ENCODE data around the gene TMEM50A.
A peak's percentile ranks its signal among the peaks of the same experiment; 100 is the strongest.
"Not testable (repeated sequence)": the region's sequence is repeated elsewhere in the genome, so short reads cannot be mapped to it uniquely, and the experiment has no call there.

Gene TMEM50A

GRCh38 chr1:25338188-25338981 lies at the start of gene TMEM50A:
Gene TMEM50A (plus strand): TSS chr1:25338334. CDS start chr1:25340487, 2,153 bp downstream.
- DNase-seq (ENCODE audit: extremely low read depth in 1 of 2, low read depth in 1 of 2) = peak; percentile 69 to 84

GRCh38 chr1:25288573-25289101 lies 49.5 kb upstream of the TMEM50A start:
- not testable (repeated sequence) for DNase-seq (ENCODE audit: extremely low read depth in 1 of 2, low read depth in 1 of 2)

- DNase-seq (ENCODE audit: extremely low read depth in 1 of 2, low read depth in 1 of 2) = not testable (repeated sequence)
Measured at GRCh38 chr1:25290043-25290442, 48.1 kb upstream of the TMEM50A start.

- DNase-seq (ENCODE audit: extremely low read depth in 1 of 2, low read depth in 1 of 2) = not testable (repeated sequence)
Measured at GRCh38 chr1:25293426-25293825, 44.7 kb upstream of the TMEM50A start.

- DNase-seq (ENCODE audit: extremely low read depth in 1 of 2, low read depth in 1 of 2) = not testable (repeated sequence)
Measured at GRCh38 chr1:25294889-25295826, 43.0 kb upstream of the TMEM50A start.

GRCh38 chr1:25296501-25296900 lies 41.6 kb upstream of the TMEM50A start:
- DNase-seq (ENCODE audit: extremely low read depth in 1 of 2, low read depth in 1 of 2) = not testable (repeated sequence)

- not testable (repeated sequence) for DNase-seq (ENCODE audit: extremely low read depth in 1 of 2, low read depth in 1 of 2)
Measured at GRCh38 chr1:25300729-25301128, 37.4 kb upstream of the TMEM50A start.

- DNase-seq (ENCODE audit: extremely low read depth in 1 of 2, low read depth in 1 of 2) = not testable (repeated sequence)
Measured at GRCh38 chr1:25302330-25302729, 35.8 kb upstream of the TMEM50A start.

- DNase-seq (ENCODE audit: extremely low read depth in 1 of 2, low read depth in 1 of 2) = not testable (repeated sequence)
Measured at GRCh38 chr1:25304936-25305335, 33.2 kb upstream of the TMEM50A start.

GRCh38 chr1:25308168-25308567 lies 30.0 kb upstream of the TMEM50A start:
- DNase-seq (ENCODE audit: extremely low read depth in 1 of 2, low read depth in 1 of 2) = not testable (repeated sequence)

- DNase-seq (ENCODE audit: extremely low read depth in 1 of 2, low read depth in 1 of 2) = not testable (repeated sequence)
Measured at GRCh38 chr1:25309085-25309484, 29.0 kb upstream of the TMEM50A start.

- DNase-seq (ENCODE audit: extremely low read depth in 1 of 2, low read depth in 1 of 2) = not testable (repeated sequence)
Measured at GRCh38 chr1:25309486-25309885, 28.6 kb upstream of the TMEM50A start.

GRCh38 chr1:25312806-25313470 lies 25.2 kb upstream of the TMEM50A start:
- not testable (repeated sequence) for DNase-seq (ENCODE audit: extremely low read depth in 1 of 2, low read depth in 1 of 2)

GRCh38 chr1:25320314-25320938 lies 17.7 kb upstream of the TMEM50A start:
- not testable (repeated sequence) for DNase-seq (ENCODE audit: extremely low read depth in 1 of 2, low read depth in 1 of 2)

GRCh38 chr1:25322127-25322526 lies 16.0 kb upstream of the TMEM50A start:
- not testable (repeated sequence) for DNase-seq (ENCODE audit: extremely low read depth in 1 of 2, low read depth in 1 of 2)

GRCh38 chr1:25324407-25324806 lies 13.7 kb upstream of the TMEM50A start:
- DNase-seq (ENCODE audit: extremely low read depth in 1 of 2, low read depth in 1 of 2) = not testable (repeated sequence)

GRCh38 chr1:25327864-25328790 lies 10.0 kb upstream of the TMEM50A start:
- not testable (repeated sequence) for DNase-seq (ENCODE audit: extremely low read depth in 1 of 2, low read depth in 1 of 2)

- not testable (repeated sequence) for DNase-seq (ENCODE audit: extremely low read depth in 1 of 2, low read depth in 1 of 2)
Measured at GRCh38 chr1:25328791-25329185, 9.3 kb upstream of the TMEM50A start.

- DNase-seq (ENCODE audit: extremely low read depth in 1 of 2, low read depth in 1 of 2) = not testable (repeated sequence)
Measured at GRCh38 chr1:25329336-25329735, 8.8 kb upstream of the TMEM50A start.
